C1 segment of cervical spinal cord (tissue), 14 donors: Measurements from ENCODE around the gene DGKZ.
A peak's percentile ranks its signal among the peaks of the same experiment; 100 is the strongest.

ENCODE experiments used
- DNase-seq, 14 donors: peaks; one replicate each; lab custom pipeline; 2025; lab: John Stamatoyannopoulos, UW

The DGKZ gene

GRCh38 chr11:46345131-46345597 lies 2.1 kb upstream of the DGKZ start:
- DNase-seq: peak in 4 of 14 donors; percentile 25 to 44 (median 35)

GRCh38 chr11:46345881-46346484 lies 1.3 kb upstream of the DGKZ start:
- no peak for DNase-seq

GRCh38 chr11:46347637-46348311 lies 511 bp downstream of the DGKZ start:
- DNase-seq: no peak

GRCh38 chr11:46348566-46349401 lies 1.5 kb downstream of the DGKZ start:
- no peak for DNase-seq

- no peak for DNase-seq
These were observed 3.4 kb downstream of the DGKZ start for GRCh38 chr11:46350695-46351094.

GRCh38 chr11:46351148-46351547 lies 3.9 kb downstream of the DGKZ start:
- no peak for DNase-seq

- no peak for DNase-seq
These were observed 4.3 kb downstream of the DGKZ start for GRCh38 chr11:46351606-46352005.

GRCh38 chr11:46352063-46352841 lies 5.0 kb downstream of the DGKZ start:
- peak in 5 of 14 donors; percentile 21 to 41 (median 36) for DNase-seq

GRCh38 chr11:46353698-46354097 lies 6.4 kb downstream of the DGKZ start:
- DNase-seq: no peak

- no peak for DNase-seq
These were observed 9.7 kb downstream of the DGKZ start for GRCh38 chr11:46356924-46357482.

GRCh38 chr11:46357483-46357936 lies 10.2 kb downstream of the DGKZ start:
- DNase-seq: peak in 1 of 14 donors; percentile 63

- no peak for DNase-seq
These were observed 12.7 kb downstream of the DGKZ start for GRCh38 chr11:46359953-46360352.

GRCh38 chr11:46360878-46361277 lies 13.6 kb downstream of the DGKZ start:
- no peak for DNase-seq

GRCh38 chr11:46361283-46362155 lies 14.3 kb downstream of the DGKZ start:
- DNase-seq: peak in 4 of 14 donors; percentile 24 to 36 (median 28)

- DNase-seq: peak in 1 of 14 donors; percentile 53
These were observed 15.1 kb downstream of the DGKZ start for GRCh38 chr11:46362156-46363030.

- DNase-seq: peak in 8 of 14 donors; percentile 43 to 82 (median 58)
These were observed 15.8 kb downstream of the DGKZ start for GRCh38 chr11:46363031-46363407.

- peak in 12 of 14 donors; percentile 37 to 94 (median 72) for DNase-seq
These were observed 16.3 kb downstream of the DGKZ start for GRCh38 chr11:46363455-46364005.

GRCh38 chr11:46364056-46364455 lies 16.8 kb downstream of the DGKZ start:
- DNase-seq: no peak

- DNase-seq: no peak
These were observed 17.5 kb downstream of the DGKZ start for GRCh38 chr11:46364791-46365190.
